ENCODE data around the gene NSMCE4A. TPM values are rescaled to one million over a fixed set of nuclear protein-coding genes. Genes with fewer than 3 reads are reported as not detected.
"Not testable (repeated sequence)": the region's sequence is repeated elsewhere in the genome, so short reads cannot be mapped to it uniquely, and the experiment has no call there.

The NSMCE4A gene
- total RNA-seq, 1 donor from 2014 or later, result 13.1 TPM

- no peak for TF ChIP-seq EZH2 (IDR thresholded peaks at IDR 0.05; ENCODE audit: insufficient read depth, low read length)
- TF ChIP-seq, protein P1, sequence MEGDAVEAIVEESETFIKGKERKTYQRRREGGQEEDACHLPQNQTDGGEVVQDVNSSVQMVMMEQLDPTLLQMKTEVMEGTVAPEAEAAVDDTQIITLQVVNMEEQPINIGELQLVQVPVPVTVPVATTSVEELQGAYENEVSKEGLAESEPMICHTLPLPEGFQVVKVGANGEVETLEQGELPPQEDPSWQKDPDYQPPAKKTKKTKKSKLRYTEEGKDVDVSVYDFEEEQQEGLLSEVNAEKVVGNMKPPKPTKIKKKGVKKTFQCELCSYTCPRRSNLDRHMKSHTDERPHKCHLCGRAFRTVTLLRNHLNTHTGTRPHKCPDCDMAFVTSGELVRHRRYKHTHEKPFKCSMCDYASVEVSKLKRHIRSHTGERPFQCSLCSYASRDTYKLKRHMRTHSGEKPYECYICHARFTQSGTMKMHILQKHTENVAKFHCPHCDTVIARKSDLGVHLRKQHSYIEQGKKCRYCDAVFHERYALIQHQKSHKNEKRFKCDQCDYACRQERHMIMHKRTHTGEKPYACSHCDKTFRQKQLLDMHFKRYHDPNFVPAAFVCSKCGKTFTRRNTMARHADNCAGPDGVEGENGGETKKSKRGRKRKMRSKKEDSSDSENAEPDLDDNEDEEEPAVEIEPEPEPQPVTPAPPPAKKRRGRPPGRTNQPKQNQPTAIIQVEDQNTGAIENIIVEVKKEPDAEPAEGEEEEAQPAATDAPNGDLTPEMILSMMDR (IDR thresholded peaks at IDR 0.05; ENCODE audit: insufficient read depth, low read depth, low read length), result no peak
- H3K27ac ChIP-seq (ENCODE audit: low read depth, low read length), result no peak overlapping the region
- peaks cover 2% of the 10 kb centered on the region for H3K9me3 Mint-ChIP-seq (ENCODE audit: unreplicated experiment)
- no peaks in the 10 kb centered on the region for H3K36me3 ChIP-seq (ENCODE audit: insufficient read depth, low read length)
- no peaks in the 10 kb centered on the region for H3K4me1 Mint-ChIP-seq (ENCODE audit: low read depth, unreplicated experiment)
- no peaks in the 10 kb centered on the region for H3K36me3 Mint-ChIP-seq (ENCODE audit: low read depth, unreplicated experiment)
- no peak overlapping the region for H3K4me3 Mint-ChIP-seq (ENCODE audit: unreplicated experiment)
- no peak overlapping the region for H3K27ac Mint-ChIP-seq (ENCODE audit: unreplicated experiment)
- H3K9ac ChIP-seq (ENCODE audit: low read length), result no peak overlapping the region
- H3K4me2 ChIP-seq (ENCODE audit: low read length), result no peak overlapping the region
- DNase-seq (ENCODE audit: low read depth), result no peak
- no peaks in the 10 kb centered on the region for H3K79me2 ChIP-seq (ENCODE audit: insufficient read depth, low read length)
- H3K4me3 ChIP-seq (ENCODE audit: insufficient read depth, low read depth, low read length), result no peak overlapping the region
- no peaks in the 10 kb centered on the region for H3K9me3 ChIP-seq (ENCODE audit: insufficient read depth, low read depth, low read length)
- no peaks in the 10 kb centered on the region for H3K4me1 ChIP-seq (ENCODE audit: insufficient read depth, low read length)
- no peak for FAIRE-seq
- H4K20me1 ChIP-seq (ENCODE audit: insufficient read depth, low read length), result no peaks in the 10 kb centered on the region
- H2AFZ ChIP-seq (ENCODE audit: low read depth, low read length), result no peak overlapping the region
- no peaks in the 10 kb centered on the region for H3K27me3 Mint-ChIP-seq (ENCODE audit: low read depth, unreplicated experiment)
- no peaks in the 10 kb centered on the region for H3K27me3 ChIP-seq (ENCODE audit: insufficient read depth, low read length)
Measured at GRCh38 chr10:121935702-121936101, 39.3 kb downstream of the NSMCE4A start.

DNA sequence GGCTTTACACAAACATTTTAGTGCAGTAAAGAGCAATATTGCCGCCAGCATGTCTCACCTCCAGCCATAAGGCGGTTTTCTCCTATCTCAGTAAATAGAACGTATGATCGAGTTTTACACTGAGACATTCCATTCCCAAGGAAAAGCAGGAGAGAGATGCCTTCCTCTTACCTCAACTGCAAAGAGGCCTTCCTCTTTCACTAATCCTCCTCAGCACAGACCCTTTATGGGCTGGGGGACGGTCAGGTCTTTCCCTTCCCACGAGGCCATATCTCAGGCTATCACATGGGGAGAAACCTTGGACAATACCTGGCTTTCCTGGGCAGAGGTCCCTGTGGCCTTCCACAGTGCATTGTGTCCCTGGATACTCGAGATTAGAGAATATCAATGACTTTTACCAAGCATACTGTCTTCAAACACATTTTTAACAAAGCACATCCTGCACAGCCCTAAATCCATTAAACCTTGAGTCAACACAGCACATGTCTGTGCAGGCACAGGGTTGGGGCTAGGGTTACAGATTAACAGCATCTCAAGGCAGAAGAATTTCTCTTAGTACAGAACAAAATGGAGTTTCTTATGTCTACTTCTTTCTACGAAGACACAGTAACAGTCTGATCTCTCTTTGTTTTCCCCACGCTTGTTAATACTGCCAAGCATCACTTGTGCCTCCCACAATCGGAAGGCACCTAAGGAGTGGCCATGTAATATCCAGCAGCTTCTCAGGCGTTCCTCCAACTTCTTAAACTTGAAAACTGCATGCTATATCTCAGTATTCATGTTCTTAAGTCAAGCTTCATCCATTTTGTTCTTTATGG is 44.5 kb downstream of the NSMCE4A start:
- H3K9me3 ChIP-seq (ENCODE audit: insufficient read depth, low read depth, low read length); H3K36me3 ChIP-seq (ENCODE audit: insufficient read depth, low read length); H3K9me3 Mint-ChIP-seq (ENCODE audit: unreplicated experiment); H3K4me2 ChIP-seq (ENCODE audit: low read length); FAIRE-seq; H4K20me1 ChIP-seq (ENCODE audit: insufficient read depth, low read length); H3K27ac Mint-ChIP-seq (ENCODE audit: unreplicated experiment); H3K36me3 Mint-ChIP-seq (ENCODE audit: low read depth, unreplicated experiment); H3K4me1 ChIP-seq (ENCODE audit: insufficient read depth, low read length); H3K27me3 Mint-ChIP-seq (ENCODE audit: low read depth, unreplicated experiment); H3K9ac ChIP-seq (ENCODE audit: low read length); H3K4me3 ChIP-seq (ENCODE audit: insufficient read depth, low read depth, low read length); H3K27me3 ChIP-seq (ENCODE audit: insufficient read depth, low read length); H3K27ac ChIP-seq (ENCODE audit: low read depth, low read length); H3K4me1 Mint-ChIP-seq (ENCODE audit: low read depth, unreplicated experiment); DNase-seq (ENCODE audit: low read depth); H2AFZ ChIP-seq (ENCODE audit: low read depth, low read length): not testable (repeated sequence)
- H3K4me3 Mint-ChIP-seq (ENCODE audit: unreplicated experiment), result peak overlapping the region; percentile 73
- H3K79me2 ChIP-seq (ENCODE audit: insufficient read depth, low read length), result peaks cover 22% of the 10 kb centered on the region

DNA sequence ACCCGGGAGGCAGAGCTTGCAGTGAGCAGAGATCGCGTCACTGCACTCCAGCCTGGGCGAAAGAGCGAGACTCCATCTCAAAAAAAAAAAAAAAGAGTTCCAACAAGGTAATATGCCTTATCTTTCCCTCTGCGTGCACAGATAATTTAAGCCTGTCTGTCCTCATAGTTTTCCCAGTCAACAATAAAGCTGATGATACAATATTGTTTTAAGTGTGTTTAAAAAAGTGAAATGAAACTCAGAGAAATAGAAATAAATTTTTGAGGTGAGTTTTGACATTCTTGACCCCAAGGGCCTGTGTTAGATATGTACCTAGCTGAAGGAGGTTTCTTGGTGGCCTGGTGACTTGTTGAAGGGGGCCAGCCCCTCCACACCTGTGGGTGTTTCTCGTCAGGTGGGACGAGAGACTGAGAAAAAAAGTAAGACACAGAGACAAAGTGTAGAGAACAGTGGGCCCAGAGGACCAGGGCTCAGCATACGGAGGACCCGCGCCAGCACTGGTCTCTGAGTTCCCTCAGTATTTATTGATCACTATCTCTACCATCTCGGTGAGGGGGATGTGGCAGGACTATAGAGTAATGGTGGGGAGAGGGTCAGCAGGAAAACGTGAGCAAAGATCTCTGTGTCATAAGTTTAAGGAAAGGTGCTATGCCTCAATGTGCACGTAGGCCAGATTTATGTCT is 45.3 kb downstream of the NSMCE4A start:
- H4K20me1 ChIP-seq (ENCODE audit: insufficient read depth, low read length); H3K9me3 ChIP-seq (ENCODE audit: insufficient read depth, low read depth, low read length); H3K9me3 Mint-ChIP-seq (ENCODE audit: unreplicated experiment); H3K4me1 ChIP-seq (ENCODE audit: insufficient read depth, low read length); H3K4me3 ChIP-seq (ENCODE audit: insufficient read depth, low read depth, low read length); H3K9ac ChIP-seq (ENCODE audit: low read length); H3K27ac ChIP-seq (ENCODE audit: low read depth, low read length); H3K27me3 Mint-ChIP-seq (ENCODE audit: low read depth, unreplicated experiment); H3K4me1 Mint-ChIP-seq (ENCODE audit: low read depth, unreplicated experiment); DNase-seq (ENCODE audit: low read depth); H2AFZ ChIP-seq (ENCODE audit: low read depth, low read length); H3K4me2 ChIP-seq (ENCODE audit: low read length); FAIRE-seq; H3K27me3 ChIP-seq (ENCODE audit: insufficient read depth, low read length); H3K36me3 Mint-ChIP-seq (ENCODE audit: low read depth, unreplicated experiment); H3K36me3 ChIP-seq (ENCODE audit: insufficient read depth, low read length): not testable (repeated sequence)
- Mint-ChIP-seq H3K27ac (ENCODE audit: unreplicated experiment) (peak overlapping the region; percentile 81), H3K4me3 (ENCODE audit: unreplicated experiment) (peak overlapping the region; percentile 73)
- H3K79me2 ChIP-seq (ENCODE audit: insufficient read depth, low read length), result peaks cover 30% of the 10 kb centered on the region

Measured in astrocyte (in vitro differentiated cells and primary cell).